Mononuclear cell (primary cell): ENCODE measurements around the gene LRP8. TPM values are rescaled to one million over a fixed set of nuclear protein-coding genes. Genes with fewer than 3 reads are reported as not detected.

Experiments
- H3K27me3 ChIP-seq: 2 replicates; pipeline ENCODE4 v1.6.0; 2011; ENCODE audit warnings: low read length, control low read depth; ENCODE audit not compliant: insufficient read depth
- H3K4me1 ChIP-seq: 2 replicates; pipeline ENCODE4 v1.5.1; 2011; ENCODE audit warnings: mild to moderate bottlenecking, low read length, control low read depth; ENCODE audit not compliant: insufficient read depth
- H3K4me3 ChIP-seq: 2 replicates; pipeline ENCODE4 v1.5.1; 2011; ENCODE audit warnings: mild to moderate bottlenecking, low read length, moderate library complexity
- H3K9me3 ChIP-seq: 2 replicates; pipeline ENCODE4 v1.5.1; 2011; ENCODE audit warnings: low read depth, mild to moderate bottlenecking, control low read depth, low read length
- total RNA-seq: library from RNA; depleted of rRNA; stranded (reverse); fragments of >200 nt; gene quantifications from one replicate; pipeline ENCODE4 v1.2.3, GENCODE V29; 2012

Gene LRP8
- total RNA-seq, 1 donor: 10.0 TPM

DNA sequence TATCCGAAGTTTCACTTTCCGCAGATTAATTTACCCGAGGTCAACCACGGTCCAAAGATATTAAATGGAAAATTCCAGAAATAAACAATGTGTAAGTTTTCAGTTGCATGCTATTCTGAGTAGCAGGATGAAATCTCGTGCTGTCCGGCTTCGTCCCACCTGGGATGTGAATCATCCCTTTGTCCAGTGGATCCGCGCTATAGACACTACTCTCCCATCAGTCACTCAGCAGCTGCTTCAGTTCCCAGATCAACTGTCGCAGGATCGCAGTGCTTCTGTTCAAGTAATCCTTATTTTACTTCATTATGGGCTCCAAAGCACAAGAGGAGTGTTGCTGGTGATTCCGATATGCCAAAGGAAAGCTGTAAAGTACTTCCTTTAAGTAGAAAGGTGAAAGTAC is 8.3 kb upstream of the LRP8 start:
- H3K27me3 ChIP-seq: no peaks in the 10 kb centered on the region
- H3K9me3 ChIP-seq: no peaks in the 10 kb centered on the region
- H3K4me3 ChIP-seq: no peak overlapping the region
- peaks cover 5% of the 10 kb centered on the region for H3K4me1 ChIP-seq

DNA sequence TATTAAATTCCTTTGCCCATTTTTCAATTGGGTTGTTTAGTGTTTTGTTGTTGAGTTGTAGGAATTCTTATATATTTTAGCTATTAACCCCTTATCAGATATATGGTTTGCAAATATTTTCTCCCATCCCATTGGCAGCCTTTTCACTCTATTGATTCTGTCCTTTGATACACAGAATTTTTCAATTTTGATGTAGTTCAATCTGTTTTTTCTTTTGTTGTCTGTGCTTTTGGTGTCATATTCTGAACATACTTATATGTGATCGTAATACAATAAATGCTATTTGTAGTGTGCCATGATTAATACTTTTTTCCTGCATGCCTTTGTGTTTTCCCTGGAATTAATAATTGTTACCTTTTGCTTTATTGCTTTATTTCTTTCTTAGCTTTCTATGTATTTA is 7.8 kb upstream of the LRP8 start:
- no peak overlapping the region for H3K4me3 ChIP-seq
- H3K4me1 ChIP-seq: peaks cover 7% of the 10 kb centered on the region
- H3K27me3 ChIP-seq: no peaks in the 10 kb centered on the region
- no peaks in the 10 kb centered on the region for H3K9me3 ChIP-seq

DNA sequence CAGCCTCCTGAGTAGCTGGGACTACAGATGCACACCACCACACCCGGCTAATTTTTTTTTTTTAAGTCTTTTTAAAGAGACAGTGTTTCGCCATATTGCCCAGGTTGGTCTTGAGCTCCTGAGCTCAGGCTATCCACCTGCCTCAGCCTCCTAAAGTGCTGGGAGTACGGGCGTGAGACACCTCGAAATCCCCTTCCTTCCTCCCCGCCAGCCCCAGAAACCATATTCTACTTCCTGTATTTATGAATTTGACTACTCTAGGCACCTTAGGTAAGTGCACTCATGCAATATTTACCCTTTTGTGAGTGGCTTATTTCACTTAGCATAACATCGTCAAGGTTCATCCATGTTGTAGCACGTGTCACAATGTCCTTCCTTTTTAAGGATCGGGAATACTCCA is 6.9 kb upstream of the LRP8 start:
- H3K27me3 ChIP-seq: no peaks in the 10 kb centered on the region
- H3K4me3 ChIP-seq: no peak overlapping the region
- H3K9me3 ChIP-seq: no peaks in the 10 kb centered on the region
- peaks cover 10% of the 10 kb centered on the region for H3K4me1 ChIP-seq

DNA sequence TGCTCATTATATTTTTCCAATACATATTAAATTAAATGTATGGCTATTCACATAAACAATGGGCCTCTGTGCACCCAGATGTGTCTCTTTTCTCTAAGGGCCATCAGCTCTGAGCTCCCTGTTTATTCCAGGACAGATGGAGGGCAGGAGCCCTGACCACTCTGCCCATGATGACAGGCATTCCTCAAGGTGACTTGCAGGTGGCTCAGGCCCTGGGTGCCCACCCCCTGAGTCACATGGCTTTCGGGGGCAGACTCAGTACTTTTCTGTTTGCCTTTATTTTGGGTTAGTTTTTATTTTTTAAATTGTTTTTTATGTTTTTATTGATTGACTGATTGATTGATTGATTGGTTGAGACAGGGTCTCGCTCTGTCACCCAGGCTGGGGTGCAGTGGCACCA is 6.4 kb upstream of the LRP8 start:
- no peak overlapping the region for H3K4me3 ChIP-seq
- no peaks in the 10 kb centered on the region for H3K9me3 ChIP-seq
- H3K4me1 ChIP-seq: peaks cover 10% of the 10 kb centered on the region
- no peaks in the 10 kb centered on the region for H3K27me3 ChIP-seq

DNA sequence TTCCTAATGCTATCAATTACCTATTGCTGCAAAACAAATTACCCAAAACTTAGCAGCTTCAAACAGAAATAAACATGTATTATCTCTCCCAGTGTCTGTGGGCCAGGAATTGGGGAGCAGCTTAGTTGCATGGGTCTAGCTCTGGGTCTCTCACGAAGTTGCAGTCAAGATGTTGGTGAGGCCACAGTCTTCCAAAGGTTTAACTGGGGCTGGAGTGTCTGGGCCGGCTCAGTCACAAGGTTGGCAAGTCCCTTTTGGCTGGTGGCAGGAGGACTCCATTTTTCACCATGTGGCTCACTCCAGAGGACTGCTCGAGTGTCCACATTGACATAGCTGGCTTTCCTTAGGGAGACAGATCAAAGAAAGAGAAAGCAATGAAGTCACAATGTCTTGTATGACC is 5.0 kb upstream of the LRP8 start:
- Histone ChIP-seq H3K27me3 (no peaks in the 10 kb centered on the region), H3K4me3 (no peak overlapping the region), H3K4me1 (peaks cover 15% of the 10 kb centered on the region), H3K9me3 (no peaks in the 10 kb centered on the region)

DNA sequence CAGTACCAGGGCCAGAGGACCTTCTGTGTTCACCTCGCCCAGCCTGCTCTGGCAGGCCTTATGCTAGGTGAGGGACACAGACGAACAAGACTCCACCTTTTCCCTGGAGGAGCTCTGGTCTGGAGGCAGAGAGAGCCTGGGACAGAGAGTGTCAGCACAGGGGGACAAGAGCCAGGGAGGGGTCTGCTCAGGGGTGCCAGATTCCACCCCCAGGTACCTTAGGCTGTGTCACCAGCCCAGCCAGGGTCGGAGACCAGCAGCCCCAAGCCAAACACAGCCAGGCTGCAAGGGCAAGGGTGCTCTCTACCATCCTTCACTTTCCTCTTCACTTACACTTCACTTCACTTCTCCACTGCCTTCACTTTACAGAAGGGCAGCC is 4.3 kb upstream of the LRP8 start:
- Histone ChIP-seq H3K27me3 (no peaks in the 10 kb centered on the region), H3K4me1 (peaks cover 15% of the 10 kb centered on the region), H3K9me3 (no peaks in the 10 kb centered on the region), H3K4me3 (no peak overlapping the region)

DNA sequence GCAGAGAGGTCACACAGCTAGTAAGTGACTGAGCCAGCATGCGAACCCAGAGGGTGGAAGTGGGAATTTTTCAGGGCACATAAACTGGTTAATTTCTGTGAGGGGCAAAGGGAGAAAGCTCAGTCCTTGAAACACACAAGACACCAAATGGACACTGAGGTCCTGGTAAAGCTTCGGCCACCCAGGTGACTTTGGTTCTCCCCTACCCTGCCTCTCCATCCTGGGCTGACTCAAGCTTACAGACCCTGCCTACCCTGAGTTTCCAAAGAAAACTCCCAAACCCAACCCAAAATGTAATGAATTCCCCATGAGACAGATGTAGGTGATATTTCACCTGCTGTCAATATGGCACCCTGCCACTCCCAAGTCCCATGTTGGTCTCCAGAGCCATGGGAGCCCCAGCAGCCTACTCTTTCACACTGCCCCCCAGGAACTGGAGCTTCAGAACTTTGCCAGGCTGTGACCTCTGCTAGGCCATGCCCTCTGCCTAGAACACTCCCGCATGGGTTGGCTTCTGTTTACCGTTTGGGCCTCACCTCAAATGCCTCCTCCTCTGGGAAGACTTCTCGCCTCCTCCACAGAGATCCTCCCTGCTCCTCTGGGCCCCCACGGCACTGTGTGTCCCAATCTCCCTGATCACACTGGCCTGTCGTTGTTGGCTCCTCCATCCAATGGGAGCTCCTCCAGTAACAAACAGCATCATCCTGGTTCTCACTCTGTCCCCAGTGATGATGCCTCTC is 3.7 kb upstream of the LRP8 start:
- peaks cover 21% of the 10 kb centered on the region for H3K4me1 ChIP-seq
- H3K4me3 ChIP-seq: no peak overlapping the region
- no peaks in the 10 kb centered on the region for H3K9me3 ChIP-seq
- no peaks in the 10 kb centered on the region for H3K27me3 ChIP-seq

DNA sequence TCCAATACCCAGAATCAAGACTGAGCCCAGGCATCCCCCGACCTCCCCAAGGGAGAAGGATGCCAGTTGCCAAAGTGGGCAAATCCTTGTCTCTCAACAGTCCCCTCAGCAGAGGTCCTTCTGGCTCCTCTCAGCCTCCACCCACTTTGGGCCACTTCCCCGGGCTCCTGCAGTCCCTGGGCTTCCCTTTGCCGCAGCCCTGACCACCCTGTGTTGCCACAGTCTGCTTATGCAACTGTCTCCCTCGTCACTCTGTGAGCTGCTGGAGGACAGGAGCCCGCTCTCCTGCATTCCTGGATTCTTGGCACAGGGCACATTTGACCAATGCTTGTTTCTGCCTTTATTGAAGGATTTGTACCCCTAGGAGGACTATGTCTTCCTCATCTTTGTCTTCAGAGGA is 2.9 kb upstream of the LRP8 start:
- no peaks in the 10 kb centered on the region for H3K9me3 ChIP-seq
- peaks cover 23% of the 10 kb centered on the region for H3K4me1 ChIP-seq
- no peaks in the 10 kb centered on the region for H3K27me3 ChIP-seq
- no peak overlapping the region for H3K4me3 ChIP-seq

DNA sequence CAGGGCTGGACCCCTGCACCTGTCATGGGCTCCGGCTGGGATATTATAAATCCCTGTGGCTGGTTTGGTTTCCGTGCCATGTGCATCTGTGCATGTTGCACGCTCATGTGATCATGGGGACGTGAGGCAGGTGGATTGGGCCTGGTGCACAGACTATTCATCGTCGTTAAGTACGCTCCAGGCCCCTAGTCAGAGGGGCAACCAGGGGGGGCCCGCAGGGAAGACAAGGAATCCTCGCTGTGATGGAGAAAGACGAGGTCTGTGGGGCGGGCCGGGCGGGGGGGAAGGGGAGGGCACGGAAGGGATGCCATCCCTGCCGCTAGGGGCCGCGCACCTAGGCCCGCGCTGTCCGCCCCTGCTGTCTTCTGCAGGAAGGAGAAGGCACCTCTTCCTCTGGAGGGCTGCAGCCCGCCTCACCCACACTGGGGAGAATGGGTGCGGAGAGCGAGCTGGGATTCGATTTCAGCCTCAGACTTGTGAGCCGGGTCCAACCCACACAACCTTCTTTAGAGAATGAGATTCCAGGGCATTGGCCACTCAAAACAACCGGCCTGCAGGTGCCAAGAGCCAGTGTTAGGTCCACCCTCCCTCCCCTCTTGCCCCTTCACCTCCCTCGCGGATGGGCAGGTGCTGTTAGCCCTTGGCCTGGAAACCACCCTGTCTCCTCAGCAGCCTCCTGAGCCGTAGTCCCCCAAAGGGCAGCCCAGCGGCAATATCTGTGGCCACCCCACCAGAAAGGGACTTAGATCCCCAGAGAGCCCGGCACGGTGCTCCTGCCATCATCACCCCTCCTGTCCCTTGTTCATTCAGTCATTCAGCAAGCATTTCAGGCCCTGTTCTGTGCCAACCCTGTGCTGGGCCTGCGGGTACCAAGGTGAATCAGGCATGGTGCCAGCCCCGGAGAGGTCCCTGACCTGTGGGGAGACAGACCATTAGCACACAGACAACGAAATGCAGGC is 950 bp upstream of the LRP8 start:
- Histone ChIP-seq H3K4me1 (peaks cover 29% of the 10 kb centered on the region), H3K4me3 (peak overlapping the region; percentile 35), H3K27me3 (no peaks in the 10 kb centered on the region), H3K9me3 (no peaks in the 10 kb centered on the region)

DNA sequence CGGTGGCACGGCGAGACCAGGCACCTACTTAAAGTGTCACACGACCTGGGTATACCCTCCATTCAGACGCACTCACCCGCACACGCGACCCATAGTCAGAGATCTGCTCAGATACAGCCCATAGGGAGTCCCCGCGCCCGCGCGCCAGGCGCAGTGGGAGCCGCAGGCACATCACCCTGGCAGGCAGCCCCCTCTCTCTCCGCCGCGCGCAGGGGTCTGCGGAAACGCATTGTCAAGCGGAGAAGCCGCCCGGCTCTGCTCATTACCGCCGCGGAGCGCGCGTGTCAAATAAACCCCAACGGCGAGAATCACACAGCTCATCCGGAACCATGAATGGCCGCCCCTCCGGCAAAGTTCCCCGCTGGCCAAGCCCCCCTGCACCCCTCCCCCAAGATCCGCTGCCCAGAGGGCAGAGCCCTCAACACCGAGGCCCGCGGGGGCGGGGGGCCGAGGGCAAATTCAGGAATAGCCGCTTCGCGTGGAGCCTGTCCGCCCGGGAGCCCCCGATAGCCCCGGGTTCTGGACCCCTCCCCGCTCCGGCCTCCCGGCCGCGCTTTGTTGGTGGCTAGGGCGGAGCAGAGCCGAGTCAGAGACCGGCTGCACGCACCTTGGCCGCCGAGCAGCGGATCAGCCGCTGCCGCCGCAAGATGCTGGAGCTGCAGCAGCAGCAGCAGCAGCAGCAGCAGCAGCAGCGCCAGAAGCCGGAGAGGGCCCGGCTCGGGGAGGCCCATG is 522 bp downstream of the LRP8 start:
- Histone ChIP-seq H3K4me3 (peak overlapping the region; percentile 59), H3K9me3 (no peaks in the 10 kb centered on the region), H3K27me3 (no peaks in the 10 kb centered on the region), H3K4me1 (peaks cover 29% of the 10 kb centered on the region)

DNA sequence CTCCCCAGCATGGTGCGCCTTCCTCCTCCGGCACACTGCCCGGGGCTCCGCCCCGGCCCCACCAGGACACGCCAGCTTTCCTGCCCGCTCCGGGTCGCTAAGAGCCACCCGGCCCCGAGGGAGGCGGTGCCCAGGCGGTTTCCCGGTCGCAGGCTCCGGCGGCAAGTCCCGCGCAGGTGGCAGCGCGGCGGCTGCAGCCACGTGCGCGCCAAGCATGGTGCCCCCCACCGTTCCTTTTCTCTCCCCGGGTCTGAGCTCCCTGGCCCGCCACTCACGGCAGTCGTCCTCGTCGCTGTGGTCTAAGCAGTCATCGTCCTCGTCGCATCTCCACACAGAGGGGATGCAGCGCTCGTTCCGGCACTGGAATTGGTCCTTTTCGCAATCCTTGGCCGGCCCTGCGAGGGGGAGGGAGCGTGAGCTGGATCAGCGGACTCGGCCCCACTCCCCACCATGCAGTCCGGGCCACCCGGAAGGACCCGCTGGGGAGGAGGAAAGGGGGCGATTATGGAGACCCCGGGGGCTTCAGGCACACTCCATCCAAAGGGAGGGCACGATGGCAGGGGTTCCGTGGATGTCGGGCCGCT is 1.2 kb downstream of the LRP8 start:
- Histone ChIP-seq H3K4me1 (peaks cover 29% of the 10 kb centered on the region), H3K4me3 (peak overlapping the region; percentile 59), H3K9me3 (no peaks in the 10 kb centered on the region), H3K27me3 (no peaks in the 10 kb centered on the region)

DNA sequence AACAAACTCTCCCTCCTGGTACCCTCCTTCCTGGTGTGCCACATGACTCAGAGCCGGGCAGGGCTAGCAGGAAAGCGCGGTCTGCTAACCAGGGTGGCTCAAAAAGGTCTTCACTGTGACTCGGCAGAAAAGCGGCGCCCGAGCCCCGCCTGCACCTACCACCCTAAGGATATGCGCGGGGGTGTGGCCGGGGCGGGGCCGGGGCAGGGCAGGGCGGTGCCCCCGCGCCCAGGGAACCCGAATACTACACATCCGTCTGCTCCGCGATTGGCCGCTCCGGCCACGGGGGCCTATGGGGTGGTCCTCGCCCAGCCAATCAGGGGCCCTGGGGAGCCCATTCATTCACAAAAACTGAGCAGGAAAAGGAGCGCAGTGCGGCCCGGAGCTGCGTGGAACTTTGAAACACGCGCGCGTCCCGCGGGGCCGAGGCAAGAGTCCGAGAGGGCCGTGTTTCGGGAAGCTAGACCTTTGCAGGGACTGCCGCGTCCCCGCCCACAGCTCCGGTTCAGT is 1.7 kb downstream of the LRP8 start:
- H3K4me1 ChIP-seq: peaks cover 29% of the 10 kb centered on the region
- peak overlapping the region; percentile 59 for H3K4me3 ChIP-seq
- no peaks in the 10 kb centered on the region for H3K9me3 ChIP-seq
- H3K27me3 ChIP-seq: no peaks in the 10 kb centered on the region

DNA sequence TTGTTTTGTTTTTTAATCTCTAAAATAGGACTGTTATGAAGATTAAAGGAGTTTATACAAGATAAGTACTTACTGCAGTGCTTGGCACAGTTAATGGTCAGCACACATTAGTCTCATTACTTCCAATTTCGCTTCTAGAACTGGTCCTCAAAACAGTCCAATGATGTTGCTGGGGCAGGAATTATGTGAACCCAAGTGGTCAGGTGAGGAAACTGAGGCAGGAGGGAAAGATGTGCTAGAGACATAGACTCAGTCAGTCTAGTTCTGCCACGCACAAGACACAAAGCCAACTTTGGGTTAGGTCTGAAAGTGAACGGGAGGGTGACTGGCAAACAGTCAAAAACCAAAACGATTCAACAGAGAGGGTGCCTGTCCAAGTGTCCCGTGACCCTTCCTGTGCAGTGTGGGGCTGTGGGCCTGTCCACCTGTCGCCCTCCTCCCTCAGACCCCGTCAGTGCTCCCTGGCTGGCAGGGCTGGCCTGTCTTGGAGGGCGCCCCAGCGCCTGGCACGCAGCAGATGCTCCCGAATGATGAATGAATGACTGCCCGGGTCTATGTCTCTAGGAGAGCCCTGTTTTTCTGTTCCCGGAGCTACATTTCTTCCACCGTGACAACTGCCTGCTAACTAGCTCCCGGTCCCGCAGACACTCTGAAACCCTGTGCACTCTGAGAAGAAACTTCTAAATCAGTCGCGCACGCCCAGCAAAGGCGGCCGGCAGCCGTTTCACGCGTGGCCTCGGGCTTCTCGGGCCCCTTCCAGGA is 2.4 kb downstream of the LRP8 start:
- H3K4me1 ChIP-seq: peaks cover 25% of the 10 kb centered on the region
- H3K9me3 ChIP-seq: no peaks in the 10 kb centered on the region
- no peaks in the 10 kb centered on the region for H3K27me3 ChIP-seq
- peak overlapping the region; percentile 59 for H3K4me3 ChIP-seq

DNA sequence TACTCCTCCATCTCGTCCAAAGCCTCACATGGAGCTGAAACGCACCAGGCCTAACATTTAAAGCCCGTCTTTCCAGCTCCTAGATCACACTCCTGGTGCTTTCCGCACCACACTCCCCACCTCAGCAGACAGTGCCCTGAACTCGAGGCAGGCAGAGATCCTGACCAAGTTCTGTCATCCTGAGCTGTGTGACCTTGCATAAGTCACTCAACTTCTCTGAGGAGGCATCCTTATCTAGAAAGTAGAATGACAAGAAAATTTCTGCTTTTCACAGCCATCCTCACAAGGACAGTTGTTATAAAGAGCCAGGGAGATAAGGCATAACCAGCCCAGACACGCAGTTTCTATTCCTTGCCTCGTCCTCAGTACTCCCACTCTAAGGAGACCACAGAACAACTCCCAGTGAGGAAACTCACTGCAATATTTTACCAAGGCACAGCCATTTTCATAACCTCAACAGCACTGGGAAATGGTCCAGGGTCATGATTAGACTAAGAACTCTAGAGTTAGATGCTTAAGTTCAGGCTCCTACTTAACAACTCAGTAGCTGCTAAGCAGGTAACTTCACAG is 3.1 kb downstream of the LRP8 start:
- peaks cover 23% of the 10 kb centered on the region for H3K4me1 ChIP-seq
- H3K4me3 ChIP-seq: no peak overlapping the region
- no peaks in the 10 kb centered on the region for H3K9me3 ChIP-seq
- H3K27me3 ChIP-seq: no peaks in the 10 kb centered on the region
